GM12865 (cell line): ENCODE measurements around the gene LORICRIN.

Experiments used
- DNase-seq: peaks from one replicate; pipeline ENCODE4 v3.0.0; 2010; ENCODE audit warnings: low read depth
- H3K4me3 ChIP-seq: 2 replicates; pipeline ENCODE4 v1.5.1; 2011; ENCODE audit warnings: mild to moderate bottlenecking, low read depth, low read length, control low read depth
- TF ChIP-seq, protein P1 (sequence below): IDR thresholded peaks from 2 replicates; pipeline ENCODE4 v1.5.1; 2011; ENCODE audit warnings: low read length, control low read depth, low read depth, inconsistent platforms; ENCODE audit not compliant: insufficient read depth; ENCODE audit errors: missing control alignments

Gene LORICRIN

DNA sequence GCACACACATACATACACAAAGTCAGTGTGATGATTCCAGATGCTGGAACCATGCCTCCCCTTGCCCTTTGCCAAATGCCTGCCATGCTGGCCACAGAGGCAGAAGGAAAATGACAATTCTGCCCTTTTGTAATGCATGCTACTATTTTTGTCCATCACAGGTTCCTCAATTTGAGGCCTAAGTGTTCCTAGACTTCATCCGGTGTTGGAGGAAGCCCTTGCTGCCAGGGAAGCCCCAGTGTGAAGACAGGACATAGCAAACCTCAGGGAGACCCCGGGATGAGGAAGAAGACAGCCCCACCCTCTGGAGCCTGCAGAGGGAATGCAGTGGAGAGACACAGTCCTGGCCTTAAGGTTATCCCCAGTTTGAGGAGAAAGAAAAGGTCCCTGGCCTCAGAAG lies 27.7 kb upstream of the LORICRIN start:
- H3K4me3 ChIP-seq, result no peak overlapping the region
- TF ChIP-seq, protein P1, sequence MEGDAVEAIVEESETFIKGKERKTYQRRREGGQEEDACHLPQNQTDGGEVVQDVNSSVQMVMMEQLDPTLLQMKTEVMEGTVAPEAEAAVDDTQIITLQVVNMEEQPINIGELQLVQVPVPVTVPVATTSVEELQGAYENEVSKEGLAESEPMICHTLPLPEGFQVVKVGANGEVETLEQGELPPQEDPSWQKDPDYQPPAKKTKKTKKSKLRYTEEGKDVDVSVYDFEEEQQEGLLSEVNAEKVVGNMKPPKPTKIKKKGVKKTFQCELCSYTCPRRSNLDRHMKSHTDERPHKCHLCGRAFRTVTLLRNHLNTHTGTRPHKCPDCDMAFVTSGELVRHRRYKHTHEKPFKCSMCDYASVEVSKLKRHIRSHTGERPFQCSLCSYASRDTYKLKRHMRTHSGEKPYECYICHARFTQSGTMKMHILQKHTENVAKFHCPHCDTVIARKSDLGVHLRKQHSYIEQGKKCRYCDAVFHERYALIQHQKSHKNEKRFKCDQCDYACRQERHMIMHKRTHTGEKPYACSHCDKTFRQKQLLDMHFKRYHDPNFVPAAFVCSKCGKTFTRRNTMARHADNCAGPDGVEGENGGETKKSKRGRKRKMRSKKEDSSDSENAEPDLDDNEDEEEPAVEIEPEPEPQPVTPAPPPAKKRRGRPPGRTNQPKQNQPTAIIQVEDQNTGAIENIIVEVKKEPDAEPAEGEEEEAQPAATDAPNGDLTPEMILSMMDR, result no peak
- no peak for DNase-seq

DNA sequence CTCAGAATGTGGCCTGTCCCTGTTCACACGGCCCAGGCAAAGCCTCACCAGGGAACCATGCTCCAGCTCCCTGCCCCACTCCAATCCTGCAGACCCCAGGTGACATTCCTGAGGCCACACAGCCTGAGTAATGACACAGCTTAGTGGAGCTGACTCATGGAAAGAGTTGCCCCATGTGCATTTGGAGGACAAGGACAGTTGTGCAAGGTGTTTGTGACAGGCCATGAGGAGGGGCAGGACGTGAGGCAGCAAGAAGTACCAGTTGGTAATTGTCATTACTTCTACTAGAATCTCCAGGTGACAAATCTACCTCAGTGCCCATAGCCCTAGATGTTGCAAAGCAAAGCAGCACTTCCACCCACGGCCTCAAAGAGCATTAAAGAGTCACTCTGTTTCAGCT lies 26.9 kb upstream of the LORICRIN start:
- no peak for DNase-seq
- no peak overlapping the region for H3K4me3 ChIP-seq
- TF ChIP-seq, protein P1, result no peak

DNA sequence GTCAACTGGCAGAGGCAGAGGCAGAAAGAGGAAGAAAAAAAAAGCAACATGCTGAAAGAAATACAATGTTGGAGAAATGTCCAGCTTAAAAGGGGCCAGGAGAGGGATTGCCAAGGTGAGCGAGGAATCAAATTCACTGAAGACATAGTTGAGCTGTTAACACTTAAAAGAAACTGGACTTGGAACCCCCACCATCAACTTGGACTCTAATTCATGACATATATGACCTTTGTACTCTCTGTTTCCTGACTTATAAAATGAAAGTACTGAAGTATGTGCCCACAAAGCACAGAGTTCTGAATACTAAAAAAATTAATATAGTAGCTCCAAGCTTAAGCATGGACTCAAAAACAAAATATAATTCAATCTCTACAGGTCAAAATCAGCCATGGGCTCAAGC lies 26.0 kb upstream of the LORICRIN start:
- DNase-seq, result no peak
- TF ChIP-seq, protein P1, result no peak
- no peak overlapping the region for H3K4me3 ChIP-seq

DNA sequence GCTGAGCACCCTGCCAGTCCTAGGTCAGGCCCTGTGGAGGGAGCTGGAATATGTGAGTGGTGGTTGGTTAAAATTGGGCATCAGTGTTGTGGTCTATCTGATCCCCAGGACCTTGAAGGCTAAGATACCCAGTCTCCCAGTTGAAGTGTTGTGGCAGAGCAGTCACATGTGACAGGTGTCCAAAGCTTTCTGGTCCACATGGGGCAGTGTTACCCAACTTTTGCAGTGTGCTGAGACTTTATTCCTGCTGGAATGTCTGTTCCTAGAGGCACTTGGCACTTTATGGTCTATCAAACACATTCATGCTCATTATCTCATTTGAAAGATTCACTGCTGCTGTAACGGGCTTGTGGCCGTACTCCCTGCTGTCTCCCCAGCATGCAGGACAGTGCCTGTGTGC lies 21.0 kb upstream of the LORICRIN start:
- DNase-seq, result no peak
- TF ChIP-seq, protein P1, result peak; percentile 19
- no peak overlapping the region for H3K4me3 ChIP-seq

DNA sequence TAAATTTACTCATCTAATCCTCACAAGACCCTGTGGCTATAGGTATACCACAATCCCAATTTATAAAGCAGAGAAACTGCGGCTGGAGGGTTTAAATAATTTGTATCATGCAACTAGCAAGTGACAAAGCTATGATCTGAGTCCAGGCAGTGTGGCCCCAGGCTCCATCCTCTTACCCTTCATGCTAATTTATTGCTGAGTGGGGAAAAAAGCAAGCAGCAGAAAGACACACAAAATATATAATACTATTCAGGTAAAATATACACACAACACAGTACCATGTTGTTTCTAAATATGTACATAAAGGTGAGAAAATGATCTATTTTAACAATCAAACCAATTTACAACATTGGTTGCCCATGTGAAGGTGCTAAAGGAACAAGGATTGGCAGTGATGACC lies 17.3 kb upstream of the LORICRIN start:
- no peak overlapping the region for H3K4me3 ChIP-seq
- TF ChIP-seq, protein P1, result no peak
- DNase-seq, result no peak

DNA sequence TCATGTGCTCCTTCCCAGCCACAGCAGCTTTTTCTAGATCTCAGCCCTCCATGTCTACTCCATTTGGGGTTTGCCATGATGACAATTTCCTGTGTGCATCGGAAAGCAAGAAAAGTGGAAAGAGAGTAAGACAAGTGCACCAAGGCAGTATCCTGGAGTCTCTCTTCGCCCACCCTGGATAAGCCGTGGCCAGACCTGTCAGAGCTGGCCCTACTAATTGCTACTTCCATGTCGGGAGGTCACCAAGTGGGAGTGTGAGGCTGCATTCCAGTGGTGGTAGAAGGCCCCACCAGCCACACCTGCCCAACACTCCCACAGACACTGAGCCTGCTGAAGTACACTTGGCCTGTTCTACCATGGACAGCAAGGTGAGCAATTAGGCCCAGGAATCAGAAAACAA lies 14.0 kb upstream of the LORICRIN start:
- no peak for DNase-seq
- no peak overlapping the region for H3K4me3 ChIP-seq
- TF ChIP-seq, protein P1, result no peak

DNA sequence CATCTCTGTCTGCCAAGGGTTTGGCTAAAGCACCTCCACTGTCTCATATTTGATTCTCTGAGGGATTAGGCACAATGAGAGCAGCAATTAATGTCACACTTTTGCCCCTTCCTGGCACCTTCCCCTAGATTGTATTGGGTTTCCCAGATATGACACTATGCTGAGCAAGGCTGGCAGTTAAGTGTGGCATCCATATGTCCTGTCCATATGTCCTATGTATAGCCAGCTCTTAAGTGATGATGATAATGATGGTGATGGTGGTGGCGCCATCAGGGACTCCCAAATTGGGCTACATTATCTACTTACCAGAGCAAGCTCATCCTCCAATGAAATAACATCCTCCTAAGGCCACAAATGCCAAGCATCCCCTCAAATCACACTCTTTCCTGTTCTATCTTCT lies 13.5 kb upstream of the LORICRIN start:
- DNase-seq, result no peak
- TF ChIP-seq, protein P1, result no peak
- no peak overlapping the region for H3K4me3 ChIP-seq
